Right atrium auricular region (tissue), 2 donors: Measurements from ENCODE around the gene FTCDNL1. TPM values are rescaled to one million over a fixed set of nuclear protein-coding genes. Genes with fewer than 3 reads are reported as not detected.

Experiments used
- DNase-seq: peaks from one replicate; pipeline ENCODE4 v3.0.0-alpha.2; 2019; ENCODE audit warnings: low spot score
- H3K27ac ChIP-seq, 2 donors: fragments of 200-600 bp; sonication (generic); 1 replicate in 1 of 2; 2 replicates in 1 of 2; pipeline ENCODE4 v1.5.1; 2016 to 2019
- H3K27me3 ChIP-seq, 2 donors: fragments of 200-600 bp; sonication (generic); one replicate each; pipeline versions ENCODE4 v1.5.1 to v1.6.0; 2017 to 2019
- H3K36me3 ChIP-seq: fragments of 200-600 bp; sonication (generic); one replicate; pipeline ENCODE4 v1.5.1; 2016
- H3K4me1 ChIP-seq, 2 donors: fragments of 200-600 bp; sonication (generic); one replicate each; pipeline versions ENCODE4 v1.5.1 to v1.6.0; 2017 to 2019
- H3K4me3 ChIP-seq, 2 donors: fragments of 200-600 bp; sonication (generic); 1 replicate in 1 of 2; 2 replicates in 1 of 2; pipeline ENCODE4 v1.5.1; 2017 to 2019; ENCODE audit warnings: mild to moderate bottlenecking in 1 of 2, moderate library complexity in 1 of 2
- H3K9me3 ChIP-seq, 2 donors: fragments of 200-600 bp; sonication (generic); one replicate each; pipeline ENCODE4 v1.5.1; 2019
- CTCF ChIP-seq, 2 donors: fragments of 200-600 bp; sonication (generic); IDR thresholded peaks; one replicate each; pipeline ENCODE4 v1.5.1; 2019; ENCODE audit warnings: antibody characterized with exemption in 2 of 2
- total RNA-seq, 2 donors: library from RNA; depleted of rRNA; stranded (reverse); fragments of >200 nt; gene quantifications; one replicate each; pipeline ENCODE4 v1.1.0, GENCODE V29; 2016

Gene FTCDNL1
- total RNA-seq, 2 donors from 2014 or later = 2.8 to 3.5 TPM

- no peaks in the 10 kb centered on the region for H3K4me1 ChIP-seq
- H3K9me3 ChIP-seq = peaks cover 0 to 15% of the 10 kb centered on the region in 2 donors
- H3K27me3 ChIP-seq = no peaks in the 10 kb centered on the region
- no peak overlapping the region for H3K27ac ChIP-seq
- TF ChIP-seq CTCF (IDR thresholded peaks at IDR 0.05) = no peak
- H3K36me3 ChIP-seq = no peaks in the 10 kb centered on the region
- H3K4me3 ChIP-seq = no peak overlapping the region
- DNase-seq = no peak
These were observed 24.4 kb upstream of the FTCDNL1 start for GRCh38 chr2:199875400-199875799.

DNA sequence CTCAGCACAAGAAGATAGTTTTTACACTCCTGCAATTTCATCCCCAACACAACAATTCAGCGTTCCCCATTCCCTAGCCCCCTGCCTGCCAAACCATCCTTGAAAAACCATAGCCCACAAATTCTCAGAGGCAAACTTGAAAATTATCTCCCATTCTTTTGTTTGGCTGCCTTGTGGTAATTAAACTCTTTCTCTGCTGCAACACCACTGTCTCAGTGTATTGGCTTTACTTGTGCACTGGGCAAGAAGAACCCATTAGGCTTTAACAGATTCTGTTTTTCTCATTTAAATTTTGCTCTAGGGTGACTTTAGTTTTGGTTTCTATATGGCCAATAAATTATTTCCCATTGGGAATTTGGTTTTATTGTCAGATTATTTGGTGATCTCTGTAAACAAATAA is 23.2 kb upstream of the FTCDNL1 start:
- H3K9me3 ChIP-seq = peaks cover 0 to 15% of the 10 kb centered on the region in 2 donors
- H3K4me1 ChIP-seq = no peaks in the 10 kb centered on the region
- H3K27me3 ChIP-seq = no peaks in the 10 kb centered on the region
- DNase-seq = no peak
- H3K36me3 ChIP-seq = no peaks in the 10 kb centered on the region
- no peak for TF ChIP-seq CTCF (IDR thresholded peaks at IDR 0.05)
- no peak overlapping the region for H3K27ac ChIP-seq
- H3K4me3 ChIP-seq = no peak overlapping the region

DNA sequence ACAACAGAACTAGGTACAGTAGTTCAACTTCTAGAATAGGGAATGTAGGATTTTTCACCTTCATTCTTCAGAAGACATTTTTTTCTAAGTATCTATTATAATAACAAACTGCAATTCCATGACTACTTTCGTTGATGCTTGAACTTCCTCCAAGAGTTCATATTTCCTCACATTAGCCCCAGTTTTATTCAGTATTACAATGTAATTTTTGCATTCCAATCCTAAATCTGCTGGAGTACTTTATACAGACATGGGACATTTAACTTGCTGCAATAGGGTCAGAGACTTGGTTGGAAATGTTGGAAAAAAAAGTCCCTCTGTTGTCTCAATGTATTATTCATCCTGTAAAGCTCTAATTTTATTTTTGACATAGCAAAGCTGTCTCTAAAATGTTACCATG is 19.6 kb upstream of the FTCDNL1 start:
- no peak overlapping the region for H3K4me3 ChIP-seq
- no peak for DNase-seq
- TF ChIP-seq CTCF (IDR thresholded peaks at IDR 0.05) = no peak
- peaks cover 0 to 15% of the 10 kb centered on the region in 2 donors for H3K9me3 ChIP-seq
- H3K27ac ChIP-seq = no peak overlapping the region
- H3K4me1 ChIP-seq = no peaks in the 10 kb centered on the region
- H3K36me3 ChIP-seq = no peaks in the 10 kb centered on the region
- no peaks in the 10 kb centered on the region for H3K27me3 ChIP-seq

DNA sequence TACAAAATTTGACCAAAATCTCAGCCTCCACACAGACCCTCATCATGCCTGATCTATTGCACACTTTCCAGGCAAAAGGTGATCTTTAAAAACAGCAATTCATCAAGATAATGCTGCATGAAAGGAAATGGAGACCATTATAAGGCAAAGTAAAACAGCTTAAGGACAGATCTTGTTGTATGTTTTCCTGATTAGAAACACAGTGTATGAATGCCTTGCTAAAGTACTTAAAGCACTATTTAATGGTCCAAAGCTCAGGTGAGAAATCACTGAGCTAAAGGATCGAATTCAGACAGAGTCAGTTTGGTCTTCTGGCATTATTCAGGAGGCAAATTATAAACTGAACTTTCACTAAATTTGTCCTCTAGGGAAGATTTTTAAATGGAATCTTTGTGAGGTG is 18.7 kb upstream of the FTCDNL1 start:
- no peak overlapping the region for H3K27ac ChIP-seq
- no peaks in the 10 kb centered on the region for H3K36me3 ChIP-seq
- no peak for TF ChIP-seq CTCF (IDR thresholded peaks at IDR 0.05)

GRCh38 chr2:199869227-199869541 is 18.2 kb upstream of the FTCDNL1 start:
- Histone ChIP-seq H3K4me1 (no peaks in the 10 kb centered on the region), H3K36me3 (no peaks in the 10 kb centered on the region), H3K27me3 (no peaks in the 10 kb centered on the region), H3K27ac (no peak overlapping the region), H3K9me3 (peaks cover 0 to 7% of the 10 kb centered on the region in 2 donors), H3K4me3 (no peak overlapping the region)
- no peak for TF ChIP-seq CTCF (IDR thresholded peaks at IDR 0.05)
- no peak for DNase-seq

More for the DNA sequence above, 18.7 kb upstream of the FTCDNL1 start:
- DNase-seq = no peak
- no peak overlapping the region for H3K4me3 ChIP-seq
- peaks cover 0 to 12% of the 10 kb centered on the region in 2 donors for H3K9me3 ChIP-seq
- no peaks in the 10 kb centered on the region for H3K4me1 ChIP-seq
- no peaks in the 10 kb centered on the region for H3K27me3 ChIP-seq

GRCh38 chr2:199868431-199869226 is 17.6 kb upstream of the FTCDNL1 start:
- no peaks in the 10 kb centered on the region for H3K4me1 ChIP-seq
- H3K4me3 ChIP-seq = no peak overlapping the region
- H3K36me3 ChIP-seq = no peaks in the 10 kb centered on the region
- H3K9me3 ChIP-seq = peaks cover 0 to 1% of the 10 kb centered on the region in 2 donors
- DNase-seq = no peak
- TF ChIP-seq CTCF (IDR thresholded peaks at IDR 0.05) = no peak
- no peak overlapping the region for H3K27ac ChIP-seq
- H3K27me3 ChIP-seq = no peaks in the 10 kb centered on the region
